Neutrophil (primary cell): ENCODE measurements around the gene PKNOX1.
"Not testable (repeated sequence)": the region's sequence is repeated elsewhere in the genome, so short reads cannot be mapped to it uniquely, and the experiment has no call there.

Experiments used
- H3K27ac ChIP-seq: fragments of 200-600 bp; sonication (generic); 2 replicates; pipeline ENCODE4 v1.5.1; 2016; ENCODE audit warnings: mild to moderate bottlenecking, moderate library complexity
- H3K27me3 ChIP-seq: fragments of 200-600 bp; sonication (generic); 2 replicates; pipeline ENCODE4 v1.6.0; 2016; ENCODE audit warnings: mild to moderate bottlenecking
- H3K36me3 ChIP-seq: fragments of 200-600 bp; sonication (generic); 2 replicates; pipeline ENCODE4 v1.5.1; 2017
- H3K4me1 ChIP-seq, 2 experiments: fragments of 200-600 bp in 1 of 2; sonication (generic) in 1 of 2; 1 replicate in 1 of 2; 2 replicates in 1 of 2; pipeline versions ENCODE4 v1.5.1 to v1.6.1; 2013 to 2016; ENCODE audit warnings: low read depth in 1 of 2, low read length in 1 of 2, mild to moderate bottlenecking in 1 of 2, moderate library complexity in 1 of 2; ENCODE audit not compliant: control insufficient read depth in 1 of 2, insufficient read depth in 1 of 2
- H3K4me3 ChIP-seq, 2 experiments: fragments of 200-600 bp in 1 of 2; sonication (generic) in 1 of 2; 1 replicate in 1 of 2; 2 replicates in 1 of 2; pipeline ENCODE4 v1.5.1; 2013 to 2016; ENCODE audit warnings: low read depth in 1 of 2, low read length in 1 of 2, mild to moderate bottlenecking in 1 of 2, moderate library complexity in 1 of 2
- H3K9me3 ChIP-seq: fragments of 200-600 bp; sonication (generic); 2 replicates; pipeline ENCODE4 v1.5.1; 2016

Gene PKNOX1

GRCh38 chr21:43076643-43077042 is 102.3 kb downstream of the PKNOX1 start:
- H3K27me3 ChIP-seq, H3K4me1 ChIP-seq, H3K36me3 ChIP-seq, H3K27ac ChIP-seq, H3K4me3 ChIP-seq, H3K9me3 ChIP-seq: not testable (repeated sequence)

- not testable (repeated sequence) for H3K9me3 ChIP-seq, H3K27ac ChIP-seq, H3K4me1 ChIP-seq, H3K27me3 ChIP-seq, H3K36me3 ChIP-seq, H3K4me3 ChIP-seq
Measured at GRCh38 chr21:43082587-43083300, 108.4 kb downstream of the PKNOX1 start.
